ENCODE measurements around the gene SLC35A2.

SLC35A2 gene

DNA sequence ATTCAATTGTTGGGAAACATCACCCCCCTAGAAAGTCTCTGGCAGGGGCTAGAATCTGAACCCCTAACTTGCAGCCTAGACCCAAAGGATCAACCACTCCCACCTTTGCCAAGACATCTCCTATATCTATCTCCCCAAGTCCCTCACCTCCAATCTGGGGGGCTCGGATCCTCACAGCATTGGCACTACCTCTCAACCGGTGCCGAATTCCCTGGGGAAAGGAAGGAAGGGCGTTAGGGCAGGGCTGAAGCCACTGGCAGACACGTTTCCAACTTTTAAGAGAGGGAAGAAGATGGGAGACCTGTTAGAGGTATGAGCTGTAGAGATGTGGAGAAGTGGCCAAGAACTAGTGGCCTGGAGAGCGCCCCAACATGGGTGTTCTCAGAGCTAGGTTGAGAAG is 16.6 kb downstream of the SLC35A2 start:
- no peaks in the 10 kb centered on the region for H3K27me3 ChIP-seq (ENCODE audit: insufficient read depth, low read length)
- no peaks in the 10 kb centered on the region for H3K9me2 ChIP-seq (ENCODE audit: low read depth, low read length)
- TF ChIP-seq, protein P1, sequence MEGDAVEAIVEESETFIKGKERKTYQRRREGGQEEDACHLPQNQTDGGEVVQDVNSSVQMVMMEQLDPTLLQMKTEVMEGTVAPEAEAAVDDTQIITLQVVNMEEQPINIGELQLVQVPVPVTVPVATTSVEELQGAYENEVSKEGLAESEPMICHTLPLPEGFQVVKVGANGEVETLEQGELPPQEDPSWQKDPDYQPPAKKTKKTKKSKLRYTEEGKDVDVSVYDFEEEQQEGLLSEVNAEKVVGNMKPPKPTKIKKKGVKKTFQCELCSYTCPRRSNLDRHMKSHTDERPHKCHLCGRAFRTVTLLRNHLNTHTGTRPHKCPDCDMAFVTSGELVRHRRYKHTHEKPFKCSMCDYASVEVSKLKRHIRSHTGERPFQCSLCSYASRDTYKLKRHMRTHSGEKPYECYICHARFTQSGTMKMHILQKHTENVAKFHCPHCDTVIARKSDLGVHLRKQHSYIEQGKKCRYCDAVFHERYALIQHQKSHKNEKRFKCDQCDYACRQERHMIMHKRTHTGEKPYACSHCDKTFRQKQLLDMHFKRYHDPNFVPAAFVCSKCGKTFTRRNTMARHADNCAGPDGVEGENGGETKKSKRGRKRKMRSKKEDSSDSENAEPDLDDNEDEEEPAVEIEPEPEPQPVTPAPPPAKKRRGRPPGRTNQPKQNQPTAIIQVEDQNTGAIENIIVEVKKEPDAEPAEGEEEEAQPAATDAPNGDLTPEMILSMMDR (IDR thresholded peaks at IDR 0.05; ENCODE audit: low read length): no peak
- TF ChIP-seq EZH2 (IDR thresholded peaks at IDR 0.05; ENCODE audit: borderline replicate concordance, low read length): no peak
- no peak overlapping the region for H3K27ac ChIP-seq (ENCODE audit: low read depth, low read length, poor library complexity, severe bottlenecking)
- H3K4me1 ChIP-seq (ENCODE audit: insufficient read depth, low read length, severe bottlenecking): peaks cover 37% of the 10 kb centered on the region
- H3K36me3 ChIP-seq (ENCODE audit: insufficient read depth, low read length): peaks cover 39% of the 10 kb centered on the region
- no peaks in the 10 kb centered on the region for H3K9me3 ChIP-seq (ENCODE audit: low read length)
- no peak overlapping the region for H3K4me2 ChIP-seq (ENCODE audit: low read length)
- no peak overlapping the region for H3K9ac ChIP-seq (ENCODE audit: low read length)
- H3F3A ChIP-seq (ENCODE audit: insufficient read depth, low read length): no peaks in the 10 kb centered on the region
- H3K79me2 ChIP-seq (ENCODE audit: insufficient read depth, low read length): peaks cover 13% of the 10 kb centered on the region; the same call in 1 of the 2 replicates
- no peak overlapping the region for H3K4me3 ChIP-seq (ENCODE audit: low read depth, low read length, poor library complexity, severe bottlenecking)
- H2AFZ ChIP-seq (ENCODE audit: low read length): no peak overlapping the region
- H4K20me1 ChIP-seq (ENCODE audit: insufficient read depth, low read length): no peaks in the 10 kb centered on the region

DNA sequence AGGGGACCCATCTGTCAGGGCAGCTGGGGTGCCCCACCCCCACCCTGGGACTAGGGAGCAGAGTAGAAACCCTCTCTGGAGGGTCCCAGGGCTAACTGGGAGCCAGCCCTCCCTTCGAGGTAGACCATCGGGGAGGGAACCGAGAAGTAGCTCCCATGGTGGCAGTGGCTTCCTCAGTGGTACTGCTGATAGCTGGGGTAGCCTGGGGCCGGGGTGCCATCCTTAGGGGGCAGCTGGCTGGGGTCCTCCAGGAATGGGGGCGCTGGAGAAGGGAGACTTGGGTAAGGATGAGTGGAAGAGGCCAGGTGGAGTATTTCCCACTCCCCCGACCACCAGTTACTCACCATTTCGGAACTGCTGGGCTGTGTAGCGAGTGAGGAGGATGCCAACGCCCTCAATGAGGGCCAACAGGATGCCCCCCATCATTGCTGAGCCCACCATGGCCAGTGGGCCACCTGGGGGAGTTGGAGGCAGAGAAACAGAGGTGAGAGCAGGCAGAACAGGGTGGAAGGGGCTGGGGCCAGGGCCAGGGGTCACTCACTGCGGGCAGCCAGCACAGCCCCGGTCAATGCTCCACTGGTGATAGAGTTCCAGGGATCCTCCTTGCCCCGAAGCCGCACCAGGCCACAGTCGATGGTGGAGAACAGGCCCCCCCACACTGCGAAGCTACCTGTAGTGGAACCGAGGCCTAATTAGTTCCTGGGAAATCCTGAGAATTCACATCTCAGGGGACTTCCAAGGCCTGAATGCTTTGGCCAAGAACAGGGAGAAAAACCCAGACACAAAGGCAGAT is 17.7 kb downstream of the SLC35A2 start:
- TF ChIP-seq, protein P1 (IDR thresholded peaks at IDR 0.05; ENCODE audit: low read length): no peak
- no peak for TF ChIP-seq EZH2 (IDR thresholded peaks at IDR 0.05; ENCODE audit: borderline replicate concordance, low read length)
- no peak overlapping the region for H3K4me2 ChIP-seq (ENCODE audit: low read length)
- no peaks in the 10 kb centered on the region for H3F3A ChIP-seq (ENCODE audit: insufficient read depth, low read length)
- H3K27ac ChIP-seq (ENCODE audit: low read depth, low read length, poor library complexity, severe bottlenecking): no peak overlapping the region
- H3K4me1 ChIP-seq (ENCODE audit: insufficient read depth, low read length, severe bottlenecking): peaks cover 27% of the 10 kb centered on the region
- no peak overlapping the region for H3K9ac ChIP-seq (ENCODE audit: low read length)
- H3K4me3 ChIP-seq (ENCODE audit: low read depth, low read length, poor library complexity, severe bottlenecking): no peak overlapping the region
- no peaks in the 10 kb centered on the region for H3K27me3 ChIP-seq (ENCODE audit: insufficient read depth, low read length)
- H3K79me2 ChIP-seq (ENCODE audit: insufficient read depth, low read length): peaks cover 6% of the 10 kb centered on the region; the same call in 1 of the 2 replicates
- peaks cover 30% of the 10 kb centered on the region for H3K36me3 ChIP-seq (ENCODE audit: insufficient read depth, low read length)
- no peaks in the 10 kb centered on the region for H4K20me1 ChIP-seq (ENCODE audit: insufficient read depth, low read length)
- no peaks in the 10 kb centered on the region for H3K9me3 ChIP-seq (ENCODE audit: low read length)
- H2AFZ ChIP-seq (ENCODE audit: low read length): no peak overlapping the region
- no peaks in the 10 kb centered on the region for H3K9me2 ChIP-seq (ENCODE audit: low read depth, low read length)

DNA sequence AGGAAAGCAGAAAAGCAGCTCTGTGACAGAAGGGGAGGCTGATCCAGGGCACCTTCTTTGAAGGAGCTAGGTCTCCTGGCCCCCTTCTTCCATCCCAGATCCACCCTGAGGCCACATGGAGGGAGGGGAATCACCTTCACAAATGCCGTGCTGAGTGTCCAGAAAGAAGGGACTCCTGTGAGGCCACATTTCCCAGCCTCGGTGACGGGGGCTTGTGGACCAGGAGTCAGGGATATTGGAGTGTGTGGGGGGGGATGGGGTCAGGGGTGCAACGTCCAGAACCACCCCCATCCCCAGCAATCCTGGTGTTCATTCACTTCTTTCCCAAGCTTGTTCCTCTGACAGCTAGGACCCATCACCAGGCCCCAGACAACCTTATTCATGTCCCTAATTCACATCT is 18.6 kb downstream of the SLC35A2 start:
- Histone ChIP-seq H3K79me2 (ENCODE audit: insufficient read depth, low read length) (peaks cover 6% of the 10 kb centered on the region; the same call in 1 of the 2 replicates), H3K27ac (ENCODE audit: low read depth, low read length, poor library complexity, severe bottlenecking) (no peak overlapping the region), H3K4me3 (ENCODE audit: low read depth, low read length, poor library complexity, severe bottlenecking) (no peak overlapping the region), H2AFZ (ENCODE audit: low read length) (no peak overlapping the region), H3K9me3 (ENCODE audit: low read length) (no peaks in the 10 kb centered on the region), H3K4me2 (ENCODE audit: low read length) (no peak overlapping the region), H3K9me2 (ENCODE audit: low read depth, low read length) (no peaks in the 10 kb centered on the region), H3K9ac (ENCODE audit: low read length) (no peak overlapping the region), H3K36me3 (ENCODE audit: insufficient read depth, low read length) (peaks cover 30% of the 10 kb centered on the region), H3K27me3 (ENCODE audit: insufficient read depth, low read length) (no peaks in the 10 kb centered on the region), H3K4me1 (ENCODE audit: insufficient read depth, low read length, severe bottlenecking) (peaks cover 22% of the 10 kb centered on the region), H4K20me1 (ENCODE audit: insufficient read depth, low read length) (no peaks in the 10 kb centered on the region), H3F3A (ENCODE audit: insufficient read depth, low read length) (no peaks in the 10 kb centered on the region)
- no peak for TF ChIP-seq EZH2 (IDR thresholded peaks at IDR 0.05; ENCODE audit: borderline replicate concordance, low read length)
